Liver (tissue), 3 donors: ENCODE data around the gene SRGAP3.

Source experiments
- ATF3 ChIP-seq: IDR thresholded peaks from 2 replicates; pipeline ENCODE4 v1.6.1; 2016; ENCODE audit warnings: antibody characterized with exemption
- CTCF ChIP-seq: fragments of 150-350 bp; IDR thresholded peaks from 2 replicates; pipeline ENCODE4 v1.5.1; 2017; ENCODE audit warnings: improper control_type of control experiment, low read depth, low read length; ENCODE audit not compliant: missing input control
- EGR1 ChIP-seq, 2 donors: IDR thresholded peaks; 2 replicates each; pipeline ENCODE4 v1.6.1; 2016 to 2018; ENCODE audit warnings: antibody characterized with exemption in 2 of 2, low read depth in 2 of 2
- FOXA1 ChIP-seq: IDR thresholded peaks from 2 replicates; pipeline ENCODE4 v1.6.1; 2016; ENCODE audit warnings: antibody characterized with exemption
- FOXA2 ChIP-seq: IDR thresholded peaks from 2 replicates; pipeline ENCODE4 v1.6.1; 2016; ENCODE audit warnings: antibody characterized with exemption
- GABPA ChIP-seq, 2 donors: IDR thresholded peaks in 1 of 2; conservative IDR thresholded peaks in 1 of 2; 2 replicates each; pipeline ENCODE4 v1.6.1; 2016; ENCODE audit warnings: antibody characterized with exemption in 2 of 2, mild to moderate bottlenecking in 1 of 2, moderate library complexity in 1 of 2
- HNF4A ChIP-seq, 2 donors: conservative IDR thresholded peaks; 2 replicates each; pipeline ENCODE4 v1.6.1; 2016; ENCODE audit warnings: antibody characterized with exemption in 2 of 2, mild to moderate bottlenecking in 2 of 2
- JUND ChIP-seq, 2 donors: IDR thresholded peaks; 2 replicates each; pipeline ENCODE4 v1.6.1; 2016; ENCODE audit warnings: antibody characterized with exemption in 2 of 2
- RAD21 ChIP-seq, 2 donors: IDR thresholded peaks; 2 replicates each; pipeline ENCODE4 v1.6.1; 2016; ENCODE audit warnings: antibody characterized with exemption in 2 of 2, mild to moderate bottlenecking in 2 of 2
- REST ChIP-seq: IDR thresholded peaks from 2 replicates; pipeline ENCODE4 v1.6.1; 2016; ENCODE audit warnings: antibody characterized with exemption, mild to moderate bottlenecking
- SP1 ChIP-seq: IDR thresholded peaks from 2 replicates; pipeline ENCODE4 v1.6.1; 2018; ENCODE audit warnings: antibody characterized with exemption, mild to moderate bottlenecking
- TAF1 ChIP-seq: conservative IDR thresholded peaks from 2 replicates; pipeline ENCODE4 v1.6.1; 2016; ENCODE audit warnings: antibody characterized with exemption, mild to moderate bottlenecking
- ZBTB33 ChIP-seq: IDR thresholded peaks from 2 replicates; pipeline ENCODE4 v1.6.1; 2016; ENCODE audit warnings: antibody characterized with exemption
- TF ChIP-seq, protein P1 (sequence below): IDR thresholded peaks from 2 replicates; pipeline ENCODE4 v1.6.1; 2016; ENCODE audit warnings: antibody characterized with exemption
- donor health status: healthy.
- donor health status: healthy.

DNA sequence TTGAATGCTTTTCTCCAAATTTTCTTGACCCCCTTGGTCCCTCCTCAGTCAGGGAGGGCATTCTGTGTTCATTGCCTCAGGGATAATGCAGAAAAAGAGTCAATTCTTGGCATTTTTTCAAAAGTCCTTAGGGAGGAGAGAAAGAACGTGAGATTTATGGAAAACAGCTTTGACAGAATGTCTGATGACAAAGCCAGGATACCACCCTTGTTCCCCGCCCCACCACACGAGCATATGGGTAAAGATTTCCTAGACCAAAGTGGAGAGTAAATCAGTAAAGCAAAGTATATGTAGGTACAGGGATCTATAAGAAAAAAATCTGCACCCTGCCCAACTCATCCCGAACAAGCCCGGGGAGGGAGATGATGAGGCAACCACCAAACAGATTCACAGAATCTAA lies 11.2 kb downstream of the SRGAP3 start:
- no peak for TF ChIP-seq CTCF
- TF ChIP-seq REST: no peak
- no peak for TF ChIP-seq EGR1 (IDR thresholded peaks at IDR 0.05; ENCODE audit: low read depth in 2 of 2)
- TF ChIP-seq JUND (IDR thresholded peaks at IDR 0.05): no peak
- TF ChIP-seq FOXA2: no peak
- TF ChIP-seq TAF1: no peak
- no peak for TF ChIP-seq HNF4A (conservative IDR thresholded peaks at IDR 0.05)
- TF ChIP-seq RAD21 (IDR thresholded peaks at IDR 0.05): no peak
- no peak for TF ChIP-seq ATF3
- TF ChIP-seq FOXA1: no peak
- TF ChIP-seq SP1: no peak
- no peak for TF ChIP-seq ZBTB33
- TF ChIP-seq, protein P1, sequence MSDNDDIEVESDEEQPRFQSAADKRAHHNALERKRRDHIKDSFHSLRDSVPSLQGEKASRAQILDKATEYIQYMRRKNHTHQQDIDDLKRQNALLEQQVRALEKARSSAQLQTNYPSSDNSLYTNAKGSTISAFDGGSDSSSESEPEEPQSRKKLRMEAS: no peak
- TF ChIP-seq GABPA (IDR thresholded peaks at IDR 0.05 in 1 of 2, conservative IDR thresholded peaks at IDR 0.05 in 1 of 2): no peak
